IPS-18c (cell line): ENCODE data around the gene APPBP2.
"Not testable (repeated sequence)": the region's sequence is repeated elsewhere in the genome, so short reads cannot be mapped to it uniquely, and the experiment has no call there.

ENCODE experiments used
- H3K4me3 ChIP-seq: 2 replicates; pipeline ENCODE4 v1.7.0; 2013; ENCODE audit warnings: low read depth, mild to moderate bottlenecking, low read length, moderate library complexity; ENCODE audit not compliant: insufficient read depth
- H3K9me3 ChIP-seq: one replicate; pipeline ENCODE4 v1.6.1; 2013; ENCODE audit warnings: mild to moderate bottlenecking, low read length, moderate library complexity; ENCODE audit not compliant: control insufficient read depth, insufficient read depth

The APPBP2 gene

DNA sequence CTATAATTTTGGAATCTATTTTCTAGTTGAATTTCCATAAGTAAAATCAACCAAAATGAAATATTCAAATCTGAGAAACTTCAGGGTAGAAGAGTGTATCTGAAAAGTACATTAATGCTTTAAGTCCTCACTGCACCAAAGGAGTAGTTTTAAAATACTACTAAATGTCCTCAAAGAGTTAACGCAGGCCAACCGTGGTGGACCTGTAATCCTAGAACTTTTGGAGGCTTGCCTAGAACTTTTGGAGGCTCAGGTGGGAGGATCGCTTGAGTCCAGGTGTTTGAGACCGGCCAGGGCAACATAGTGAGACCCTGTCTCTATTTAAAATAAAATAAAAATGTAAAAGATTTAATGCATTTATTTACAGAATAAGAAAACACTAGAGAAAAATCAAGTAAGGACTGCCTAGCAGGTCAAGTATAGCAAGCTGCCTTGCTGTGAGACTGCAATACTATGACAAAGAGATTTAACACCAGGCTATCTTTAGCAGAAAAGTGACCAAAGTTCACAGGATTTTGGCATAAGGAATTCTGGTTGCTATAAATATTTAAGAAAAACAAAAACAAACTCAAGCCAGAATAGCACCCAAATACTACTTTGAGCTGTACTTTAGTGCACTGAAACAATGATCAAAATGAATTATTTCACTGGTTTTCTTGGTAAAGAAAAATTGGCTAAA is 62.7 kb downstream of the APPBP2 start:
- no peaks in the 10 kb centered on the region for H3K9me3 ChIP-seq

GRCh38 chr17:60461584-60461983 is 64.5 kb downstream of the APPBP2 start:
- H3K9me3 ChIP-seq: no peaks in the 10 kb centered on the region
- H3K4me3 ChIP-seq: no peak overlapping the region

More for the DNA sequence above, 62.7 kb downstream of the APPBP2 start:
- no peak overlapping the region for H3K4me3 ChIP-seq

DNA sequence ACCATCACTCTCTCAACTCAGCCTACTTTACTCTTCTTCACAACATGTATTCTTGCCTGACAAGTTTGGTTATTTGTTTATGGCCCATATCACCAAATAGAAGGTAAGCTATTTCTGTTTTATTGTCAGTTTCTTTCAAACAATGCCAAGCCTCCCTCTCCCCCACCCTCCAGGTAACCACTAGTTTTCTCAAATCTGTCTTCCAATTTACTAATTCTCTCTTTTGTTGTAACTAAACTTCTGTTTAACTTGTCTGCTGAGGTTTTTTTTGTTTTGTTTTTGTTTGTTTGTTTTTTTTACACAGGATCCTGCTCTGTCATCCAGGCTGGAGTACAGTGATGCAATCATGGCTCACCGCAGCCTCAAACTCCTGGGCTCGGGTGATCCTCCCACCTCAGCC is 68.9 kb downstream of the APPBP2 start:
- no peaks in the 10 kb centered on the region for H3K9me3 ChIP-seq
- H3K4me3 ChIP-seq: no peak overlapping the region

DNA sequence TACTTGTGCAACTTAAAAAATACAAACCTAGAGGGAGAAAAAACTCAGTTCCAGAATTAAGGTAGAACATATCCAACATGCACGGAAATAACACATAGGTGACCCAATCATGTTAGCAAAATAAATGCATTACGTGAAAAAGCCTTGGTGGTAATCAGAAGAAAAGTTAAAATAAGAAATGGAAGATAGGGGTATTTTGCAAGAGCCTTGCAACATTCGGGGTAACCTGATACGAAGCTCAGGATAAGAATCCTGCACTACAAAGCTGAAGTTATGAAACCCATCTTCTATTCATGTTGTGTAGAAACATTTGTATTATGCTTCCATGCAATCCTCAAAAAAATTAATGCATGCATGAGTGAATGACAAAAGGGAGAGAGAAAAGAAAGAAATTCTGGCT is 70.7 kb downstream of the APPBP2 start:
- Histone ChIP-seq H3K9me3 (no peaks in the 10 kb centered on the region), H3K4me3 (no peak overlapping the region)

DNA sequence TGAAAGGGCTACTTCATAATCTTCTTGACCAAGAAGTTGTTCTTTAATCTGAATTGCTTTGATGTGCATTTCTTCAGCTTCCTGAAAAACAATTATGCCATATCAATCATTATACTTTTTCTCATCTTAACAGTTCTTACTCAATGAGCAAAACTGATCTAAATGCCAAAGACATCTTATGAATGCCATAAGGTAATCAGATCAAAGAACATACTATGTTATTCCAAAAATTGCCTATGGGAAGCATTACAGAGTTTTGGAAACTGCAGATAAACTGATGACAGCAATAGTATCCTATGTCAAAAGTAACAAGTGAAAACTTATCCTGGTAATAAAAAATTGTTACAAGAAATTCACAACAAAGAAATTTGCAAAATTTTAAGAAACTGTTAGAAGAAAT is 74.1 kb downstream of the APPBP2 start:
- Histone ChIP-seq H3K4me3 (no peak overlapping the region), H3K9me3 (no peaks in the 10 kb centered on the region)

DNA sequence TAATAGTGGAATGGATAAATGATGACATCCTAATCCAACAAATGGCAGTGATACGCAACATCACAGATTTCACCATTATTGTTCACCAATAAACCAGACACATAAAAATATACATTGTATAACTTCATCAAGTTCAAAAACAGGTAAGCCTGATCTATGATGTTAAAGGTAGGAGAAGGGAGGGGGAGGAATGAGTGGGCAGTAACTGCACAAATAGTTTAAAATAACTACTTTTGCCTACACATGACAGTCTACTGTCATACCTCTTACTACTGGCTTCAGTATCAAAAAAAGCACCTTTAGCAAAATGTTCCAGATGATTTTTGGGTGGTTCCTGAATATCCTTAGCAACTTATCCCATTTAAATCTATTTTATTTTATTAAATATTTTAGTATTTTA is 75.0 kb downstream of the APPBP2 start:
- Histone ChIP-seq H3K9me3 (no peaks in the 10 kb centered on the region), H3K4me3 (no peak overlapping the region)

DNA sequence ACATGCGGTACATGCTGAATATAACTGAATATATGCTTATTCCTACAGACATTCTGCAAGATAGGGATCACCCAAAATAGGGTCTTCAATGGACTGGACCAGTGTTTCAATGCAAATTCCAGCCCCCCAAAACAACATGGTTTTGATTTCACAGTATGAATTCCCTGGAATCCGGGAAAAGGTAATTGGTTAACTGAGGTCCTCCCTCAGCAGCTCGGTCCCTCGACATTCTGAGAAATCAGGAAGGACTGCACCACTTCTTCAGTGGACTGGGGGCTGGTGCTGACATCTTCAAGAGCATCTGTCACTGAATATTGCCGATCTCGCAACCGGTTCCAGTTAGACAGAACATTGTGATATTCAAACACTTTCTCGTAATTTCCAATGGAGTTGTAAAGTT is 78.7 kb downstream of the APPBP2 start:
- Histone ChIP-seq H3K4me3 (no peak overlapping the region), H3K9me3 (no peaks in the 10 kb centered on the region)

GRCh38 chr17:60445144-60445543 is 80.9 kb downstream of the APPBP2 start:
- Histone ChIP-seq H3K9me3 (no peaks in the 10 kb centered on the region), H3K4me3 (no peak overlapping the region)

- no peak overlapping the region for H3K4me3 ChIP-seq
- H3K9me3 ChIP-seq: no peaks in the 10 kb centered on the region
These were observed 82.3 kb downstream of the APPBP2 start for GRCh38 chr17:60443713-60444112.

GRCh38 chr17:60442271-60443173 is 83.5 kb downstream of the APPBP2 start:
- Histone ChIP-seq H3K4me3 (no peak overlapping the region), H3K9me3 (no peaks in the 10 kb centered on the region)

GRCh38 chr17:60439501-60439900 is 86.5 kb downstream of the APPBP2 start:
- no peak overlapping the region for H3K4me3 ChIP-seq
- no peaks in the 10 kb centered on the region for H3K9me3 ChIP-seq

- Histone ChIP-seq H3K4me3 (no peak overlapping the region), H3K9me3 (peaks cover 4% of the 10 kb centered on the region)
These were observed 89.4 kb downstream of the APPBP2 start for GRCh38 chr17:60436676-60437075.

DNA sequence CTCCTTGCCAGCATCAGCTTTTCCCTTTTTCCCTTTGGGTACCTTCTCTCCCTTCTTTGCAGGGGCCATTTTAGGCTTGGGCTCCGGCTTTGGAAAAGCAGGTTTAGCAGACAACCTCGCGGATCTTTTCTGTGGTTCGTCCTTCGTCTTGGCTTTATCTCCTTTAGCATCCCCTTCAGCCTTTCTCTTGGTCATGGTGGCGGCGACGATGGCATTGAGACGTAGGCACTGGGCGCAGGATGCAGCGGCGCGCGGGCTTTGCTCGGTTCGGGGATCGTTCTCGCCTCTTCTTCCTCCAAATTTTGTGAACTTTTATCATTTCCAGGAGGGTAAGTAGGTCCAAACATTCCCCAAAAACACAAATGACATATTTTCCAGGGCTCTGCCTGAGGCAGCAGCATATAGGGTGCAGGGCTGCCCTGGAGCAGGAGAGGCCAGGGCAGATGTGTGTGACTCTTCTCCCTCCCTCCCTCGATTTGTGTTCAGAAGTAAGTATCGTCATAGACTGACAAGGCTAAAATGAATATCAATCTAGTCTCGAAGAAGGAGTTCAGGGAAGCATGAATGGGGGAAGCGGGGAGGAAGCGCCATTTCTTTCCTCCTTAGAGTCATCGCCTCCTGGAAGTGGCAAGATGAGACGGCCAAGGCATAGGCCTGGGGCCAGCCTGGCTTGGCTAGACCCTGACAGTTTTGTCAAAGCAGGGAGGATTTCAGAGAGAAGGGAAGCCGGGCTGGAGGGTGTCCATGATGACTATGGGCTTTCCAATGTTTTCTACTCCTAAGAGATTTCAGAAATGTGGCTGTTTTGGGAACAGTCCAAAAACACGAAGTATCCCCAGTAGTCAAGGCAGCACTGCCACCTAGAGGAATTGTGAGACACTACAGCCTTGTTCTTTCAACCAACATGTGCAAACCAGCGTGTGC is 90.5 kb downstream of the APPBP2 start:
- no peak overlapping the region for H3K4me3 ChIP-seq
- H3K9me3 ChIP-seq: peaks cover 4% of the 10 kb centered on the region

DNA sequence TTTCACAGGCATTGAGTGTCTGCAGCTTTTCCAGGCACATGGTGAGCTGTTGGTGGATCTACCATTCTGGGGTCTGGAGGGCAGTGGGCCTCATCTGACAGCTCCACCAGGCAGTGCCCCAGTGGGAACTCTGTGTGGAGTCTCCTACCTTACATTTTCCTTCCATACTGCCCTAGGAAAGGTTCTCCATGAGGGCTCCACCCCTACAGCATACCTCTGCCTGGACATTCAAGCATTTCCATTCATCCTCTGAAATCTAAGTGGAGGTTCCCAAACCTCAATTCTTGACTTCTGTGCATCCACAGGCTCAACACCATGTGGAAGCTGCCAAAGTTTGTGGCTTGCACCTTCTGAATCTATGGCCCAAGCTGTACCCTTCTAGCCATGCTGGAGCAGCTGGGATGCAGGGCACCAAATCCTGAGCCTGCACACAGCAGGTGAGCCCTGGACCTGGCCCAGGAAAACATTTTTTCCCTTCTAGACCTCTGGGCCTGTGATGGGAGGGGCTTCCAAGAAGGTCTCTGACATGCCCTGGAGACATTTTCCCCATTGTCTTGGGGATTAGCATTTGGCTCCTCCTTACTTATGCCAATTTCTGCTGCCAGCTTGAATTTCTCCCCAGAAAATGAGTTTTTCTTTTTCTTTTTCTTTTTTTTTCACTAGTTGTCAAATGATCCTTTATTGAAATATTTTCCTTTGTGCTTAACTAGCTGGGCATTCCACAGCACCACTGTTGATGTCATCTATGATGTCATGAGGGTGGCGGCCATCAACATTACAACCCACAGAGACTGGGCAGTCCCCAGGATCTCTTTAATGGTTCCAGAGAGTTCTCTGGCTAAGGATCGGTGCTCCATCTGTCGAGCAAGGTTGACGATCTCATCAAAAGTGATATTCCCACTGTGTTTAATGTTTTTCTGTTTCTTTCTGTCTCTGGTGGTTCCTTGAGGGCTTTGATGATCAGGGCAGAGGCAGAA is 92.7 kb downstream of the APPBP2 start:
- H3K4me3 ChIP-seq, H3K9me3 ChIP-seq: not testable (repeated sequence)

GRCh38 chr17:60430561-60430960 is 95.5 kb downstream of the APPBP2 start:
- not testable (repeated sequence) for H3K9me3 ChIP-seq, H3K4me3 ChIP-seq

DNA sequence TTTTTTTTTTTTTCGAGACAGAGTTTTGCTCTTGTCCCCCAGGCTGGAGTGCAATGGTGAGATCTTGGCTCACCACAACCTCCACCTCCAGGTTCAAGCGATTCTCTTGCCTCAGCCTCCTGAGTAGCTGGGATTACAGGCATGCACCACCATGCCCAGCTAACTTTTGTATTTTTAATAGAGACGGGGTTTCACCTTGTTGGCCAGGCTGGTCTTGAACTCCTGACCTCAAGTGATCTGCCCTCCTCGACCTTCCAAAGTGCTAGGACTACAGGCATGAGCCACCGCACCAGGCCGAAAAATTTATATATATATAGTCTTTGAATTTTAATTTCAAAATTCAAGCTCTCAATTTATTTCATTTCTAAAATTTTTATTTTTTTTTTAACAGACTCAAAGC is 97.6 kb downstream of the APPBP2 start:
- not testable (repeated sequence) for H3K9me3 ChIP-seq

More for the DNA sequence above, 97.6 kb downstream of the APPBP2 start:
- not testable (repeated sequence) for H3K4me3 ChIP-seq
